Panc1 (cell line): Measurements from ENCODE around the gene A4GNT. TPM values are rescaled to one million over a fixed set of nuclear protein-coding genes. Genes with fewer than 3 reads are reported as not detected.
A peak's percentile ranks its signal among the peaks of the same experiment; 100 is the strongest.

Experiments
- ATAC-seq: fragments of 200-7000 bp; cut with Tn5 transposase; 2 replicates; pipeline ENCODE4 v1.9.1; 2020; ENCODE audit warnings: mild to moderate bottlenecking, moderate library complexity
- BruUV-seq: library from RNA; stranded (reverse); fragments of 400-500 nt; replicated peaks from 2 replicates; lab custom pipeline; 2021; lab: Mats Ljungman, UMichigan
- CTCF ChIA-PET: fragments of 300-600 bp; sonication (Branson Sonifier 250); formaldehyde crosslinking; loops from one replicate; lab custom pipeline; 2022; ENCODE audit warnings: antibody characterized with exemption; lab: Charles Lee
- POLR2A ChIA-PET: fragments of 300-600 bp; sonication (Branson Sonifier 250); formaldehyde crosslinking; loops from one replicate; lab custom pipeline; 2022; ENCODE audit warnings: antibody characterized with exemption; lab: Charles Lee
- DNase-seq: peaks from one replicate; pipeline ENCODE4 v3.0.0-alpha.2; 2010; ENCODE audit warnings: low read depth, low spot score
- H3K27ac ChIP-seq: 2 replicates; pipeline ENCODE4 v1.5.1; 2011; ENCODE audit warnings: mild to moderate bottlenecking, low read length, inconsistent platforms
- H3K27me3 ChIP-seq: fragments of 200-500 bp; sonication (Bioruptor generic); 2 replicates; pipeline ENCODE4 v1.6.0; 2014; ENCODE audit warnings: low read length, inconsistent platforms; ENCODE audit not compliant: control insufficient read depth, insufficient read depth
- H3K36me3 ChIP-seq: fragments of 200-500 bp; sonication (Bioruptor generic); 2 replicates; pipeline ENCODE4 v1.5.1; 2014; ENCODE audit warnings: inconsistent platforms, mild to moderate bottlenecking, low read length, moderate library complexity; ENCODE audit not compliant: control insufficient read depth, insufficient read depth
- H3K4me1 ChIP-seq: 2 replicates; pipeline ENCODE4 v1.5.1; 2011; ENCODE audit warnings: inconsistent platforms, mild to moderate bottlenecking, low read length, moderate library complexity; ENCODE audit not compliant: control insufficient read depth, insufficient read depth
- H3K4me3 ChIP-seq, 2 experiments: 2 replicates each; pipeline ENCODE4 v1.5.1; 2011 to 2012; ENCODE audit warnings: low read depth in 2 of 2, low read length in 2 of 2, mild to moderate bottlenecking in 2 of 2, inconsistent platforms in 1 of 2, moderate library complexity in 1 of 2
- H3K9me3 ChIP-seq: fragments of 200-500 bp; sonication (Bioruptor generic); 2 replicates; pipeline ENCODE4 v1.5.1; 2014; ENCODE audit warnings: low read depth, mild to moderate bottlenecking, inconsistent platforms, low read length, moderate library complexity; ENCODE audit not compliant: control insufficient read depth, insufficient read depth
- POLR2AphosphoS5 ChIP-seq: IDR thresholded peaks from 2 replicates; pipeline ENCODE4 v1.6.1; 2012; ENCODE audit warnings: mild to moderate bottlenecking, low read depth, low read length, moderate library complexity
- SIN3A ChIP-seq: IDR thresholded peaks from 2 replicates; pipeline ENCODE4 v1.6.1; 2012; ENCODE audit warnings: low read depth, mild to moderate bottlenecking, low read length, moderate library complexity, borderline replicate concordance; ENCODE audit not compliant: insufficient read depth
- TCF7L2 ChIP-seq: IDR thresholded peaks from 2 replicates; pipeline ENCODE4 v1.6.1; 2011; ENCODE audit warnings: mild to moderate bottlenecking, low read depth, low read length, inconsistent platforms
- in situ Hi-C: cut with HindIII; loops from 2 replicates; pipeline ENCODE4 v1.10.0; 2016; ENCODE audit warnings: low sequenced_read_pairs, low pct_unique_long_range_greater_than_20kb
- intact Hi-C: fragments of 100-400 bp; cut with micrococcal nuclease; formaldehyde crosslinking; loops from one replicate; pipeline ENCODE4 v1.10.0; 2022; ENCODE audit not compliant: unreplicated experiment
- total RNA-seq: library from RNA; stranded (reverse); gene quantifications from one replicate; pipeline ENCODE4 v1.2.1, GENCODE V29; 2021; ENCODE audit not compliant: unreplicated experiment
- TF ChIP-seq, protein P1 (sequence below): fragments of 450-650 bp; IDR thresholded peaks from 2 replicates; pipeline ENCODE4 v1.5.1; 2017; ENCODE audit warnings: mild to moderate bottlenecking
- TF ChIP-seq, protein P2 (sequence below), 2 experiments: IDR thresholded peaks; 2 replicates each; pipeline ENCODE4 v1.6.1; 2011 to 2012; ENCODE audit warnings: low read depth in 2 of 2, control low read depth in 1 of 2, low read length in 1 of 2, mild to moderate bottlenecking in 1 of 2, moderate library complexity in 1 of 2; ENCODE audit not compliant: insufficient read depth in 1 of 2

Gene A4GNT
- total RNA-seq, 1 experiment from 2014 or later: not detected

DNA sequence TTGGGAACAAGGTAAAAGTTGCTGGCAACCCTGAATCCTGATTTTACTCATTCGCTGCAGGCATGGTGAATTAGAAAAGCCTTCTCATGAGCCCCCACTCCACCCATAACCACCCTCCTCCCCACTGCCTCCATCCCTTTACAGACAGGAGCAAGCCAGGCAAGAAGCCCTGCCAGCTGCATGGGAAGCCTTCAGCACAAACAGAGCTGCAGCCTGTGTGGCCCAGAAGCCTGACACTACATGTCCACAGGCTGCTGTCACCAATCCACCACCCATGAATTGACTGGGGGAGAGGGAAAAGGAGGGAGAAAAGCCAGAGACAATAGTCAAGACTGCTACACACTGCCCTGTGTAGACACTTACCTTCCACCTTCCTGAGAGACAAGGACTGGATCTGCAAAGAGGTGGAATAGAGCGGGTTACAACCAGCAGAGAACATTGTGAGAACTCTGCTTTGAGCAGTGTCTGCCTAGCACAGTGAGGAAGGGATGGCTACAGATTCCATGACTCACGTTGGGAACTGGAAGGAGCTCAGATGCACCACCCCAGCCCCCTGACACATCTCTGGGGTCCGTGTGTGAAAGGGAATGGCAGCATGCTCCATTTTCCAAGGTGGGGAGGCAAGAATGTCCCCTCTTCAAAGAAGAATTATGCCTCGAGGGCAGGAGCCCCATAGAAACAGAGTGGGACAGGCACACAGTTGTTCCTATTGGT is 50.7 kb downstream of the A4GNT start:
- ATAC-seq: no peak
- H3K27me3 ChIP-seq: no peaks in the 10 kb centered on the region
- BruUV-seq: no TSS peak
- no peak overlapping the region for H3K4me3 ChIP-seq
- TF ChIP-seq TCF7L2 (no peak), SIN3A (no peak), POLR2AphosphoS5 (no peak)
- TF ChIP-seq, protein P1, sequence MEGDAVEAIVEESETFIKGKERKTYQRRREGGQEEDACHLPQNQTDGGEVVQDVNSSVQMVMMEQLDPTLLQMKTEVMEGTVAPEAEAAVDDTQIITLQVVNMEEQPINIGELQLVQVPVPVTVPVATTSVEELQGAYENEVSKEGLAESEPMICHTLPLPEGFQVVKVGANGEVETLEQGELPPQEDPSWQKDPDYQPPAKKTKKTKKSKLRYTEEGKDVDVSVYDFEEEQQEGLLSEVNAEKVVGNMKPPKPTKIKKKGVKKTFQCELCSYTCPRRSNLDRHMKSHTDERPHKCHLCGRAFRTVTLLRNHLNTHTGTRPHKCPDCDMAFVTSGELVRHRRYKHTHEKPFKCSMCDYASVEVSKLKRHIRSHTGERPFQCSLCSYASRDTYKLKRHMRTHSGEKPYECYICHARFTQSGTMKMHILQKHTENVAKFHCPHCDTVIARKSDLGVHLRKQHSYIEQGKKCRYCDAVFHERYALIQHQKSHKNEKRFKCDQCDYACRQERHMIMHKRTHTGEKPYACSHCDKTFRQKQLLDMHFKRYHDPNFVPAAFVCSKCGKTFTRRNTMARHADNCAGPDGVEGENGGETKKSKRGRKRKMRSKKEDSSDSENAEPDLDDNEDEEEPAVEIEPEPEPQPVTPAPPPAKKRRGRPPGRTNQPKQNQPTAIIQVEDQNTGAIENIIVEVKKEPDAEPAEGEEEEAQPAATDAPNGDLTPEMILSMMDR: no peak
- TF ChIP-seq, protein P2, sequence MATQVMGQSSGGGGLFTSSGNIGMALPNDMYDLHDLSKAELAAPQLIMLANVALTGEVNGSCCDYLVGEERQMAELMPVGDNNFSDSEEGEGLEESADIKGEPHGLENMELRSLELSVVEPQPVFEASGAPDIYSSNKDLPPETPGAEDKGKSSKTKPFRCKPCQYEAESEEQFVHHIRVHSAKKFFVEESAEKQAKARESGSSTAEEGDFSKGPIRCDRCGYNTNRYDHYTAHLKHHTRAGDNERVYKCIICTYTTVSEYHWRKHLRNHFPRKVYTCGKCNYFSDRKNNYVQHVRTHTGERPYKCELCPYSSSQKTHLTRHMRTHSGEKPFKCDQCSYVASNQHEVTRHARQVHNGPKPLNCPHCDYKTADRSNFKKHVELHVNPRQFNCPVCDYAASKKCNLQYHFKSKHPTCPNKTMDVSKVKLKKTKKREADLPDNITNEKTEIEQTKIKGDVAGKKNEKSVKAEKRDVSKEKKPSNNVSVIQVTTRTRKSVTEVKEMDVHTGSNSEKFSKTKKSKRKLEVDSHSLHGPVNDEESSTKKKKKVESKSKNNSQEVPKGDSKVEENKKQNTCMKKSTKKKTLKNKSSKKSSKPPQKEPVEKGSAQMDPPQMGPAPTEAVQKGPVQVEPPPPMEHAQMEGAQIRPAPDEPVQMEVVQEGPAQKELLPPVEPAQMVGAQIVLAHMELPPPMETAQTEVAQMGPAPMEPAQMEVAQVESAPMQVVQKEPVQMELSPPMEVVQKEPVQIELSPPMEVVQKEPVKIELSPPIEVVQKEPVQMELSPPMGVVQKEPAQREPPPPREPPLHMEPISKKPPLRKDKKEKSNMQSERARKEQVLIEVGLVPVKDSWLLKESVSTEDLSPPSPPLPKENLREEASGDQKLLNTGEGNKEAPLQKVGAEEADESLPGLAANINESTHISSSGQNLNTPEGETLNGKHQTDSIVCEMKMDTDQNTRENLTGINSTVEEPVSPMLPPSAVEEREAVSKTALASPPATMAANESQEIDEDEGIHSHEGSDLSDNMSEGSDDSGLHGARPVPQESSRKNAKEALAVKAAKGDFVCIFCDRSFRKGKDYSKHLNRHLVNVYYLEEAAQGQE (IDR thresholded peaks at IDR 0.05; ENCODE audit: insufficient read depth in 1 of 2, low read depth in 2 of 2, low read length in 1 of 2): no peak
- DNase-seq: no peak
- peaks cover 12% of the 10 kb centered on the region for H3K4me1 ChIP-seq
- no peaks in the 10 kb centered on the region for H3K9me3 ChIP-seq
- H3K27ac ChIP-seq: no peak overlapping the region
- intact Hi-C loops: no loop called here
- ChIA-PET POLR2A (no interaction called here), CTCF (no interaction called here)
- in situ Hi-C loops: no loop called here
- H3K36me3 ChIP-seq: no peaks in the 10 kb centered on the region

DNA sequence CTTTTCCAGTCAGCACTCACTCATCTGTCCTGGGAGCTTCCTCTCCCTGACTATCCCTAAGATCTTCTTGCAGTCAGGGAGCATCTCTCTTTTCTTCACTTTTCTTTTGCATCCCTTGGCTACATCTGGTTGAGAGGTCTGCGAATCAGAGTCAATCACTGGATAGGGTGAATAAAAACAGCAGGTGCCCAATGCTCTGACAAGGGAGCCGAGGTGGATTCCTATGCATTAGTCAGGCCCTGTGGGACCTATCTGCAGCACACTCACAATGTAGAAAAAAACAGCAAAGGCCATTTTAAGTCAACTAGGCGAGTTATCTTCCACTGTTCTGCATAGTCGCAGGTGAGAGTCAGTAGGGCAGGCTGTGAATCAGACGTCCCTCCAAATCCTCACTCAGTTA is 52.3 kb downstream of the A4GNT start:
- DNase-seq: no peak
- in situ Hi-C loops: no loop called here
- POLR2A ChIA-PET: no interaction called here
- Histone ChIP-seq H3K27ac (no peak overlapping the region), H3K4me3 (no peak overlapping the region), H3K27me3 (no peaks in the 10 kb centered on the region), H3K36me3 (no peaks in the 10 kb centered on the region), H3K4me1 (peaks cover 12% of the 10 kb centered on the region), H3K9me3 (no peaks in the 10 kb centered on the region)
- intact Hi-C loops: no loop called here
- no TSS peak for BruUV-seq
- no peak for ATAC-seq
- no peak for TF ChIP-seq TCF7L2
- CTCF ChIA-PET: no interaction called here

DNA sequence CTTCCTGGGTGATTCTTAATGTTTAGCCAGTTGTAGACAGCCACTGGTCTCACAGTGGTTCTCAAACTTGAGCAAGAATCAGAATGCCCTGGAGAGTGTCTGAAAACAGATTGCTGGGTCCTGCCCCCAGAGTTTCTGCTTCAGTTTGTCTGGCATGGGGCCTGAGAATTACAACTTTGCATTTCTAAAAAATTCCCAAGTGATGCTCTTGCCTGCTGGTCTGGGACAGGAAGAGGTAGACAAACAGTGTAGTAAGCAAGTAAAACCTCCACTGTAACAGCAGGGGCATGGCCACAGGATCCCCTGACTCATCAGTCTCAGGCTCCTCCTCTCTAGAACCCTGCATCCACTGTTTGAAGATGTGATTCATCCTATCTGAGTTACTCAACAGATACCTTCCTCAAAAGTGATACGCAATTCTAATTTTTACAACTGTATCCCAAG is 53.3 kb downstream of the A4GNT start:
- DNase-seq (no peak), ATAC-seq (peak; percentile 43; the same call in 1 of the 2 replicates)
- Histone ChIP-seq H3K36me3 (no peaks in the 10 kb centered on the region), H3K27me3 (no peaks in the 10 kb centered on the region), H3K4me1 (peaks cover 12% of the 10 kb centered on the region), H3K27ac (no peak overlapping the region), H3K9me3 (no peaks in the 10 kb centered on the region), H3K4me3 (no peak overlapping the region)
- ChIA-PET CTCF (no interaction called here), POLR2A (no interaction called here)
- intact Hi-C loops (no loop called here), in situ Hi-C loops (no loop called here)
- TF ChIP-seq TCF7L2 (no peak), POLR2AphosphoS5 (no peak), SIN3A (no peak)
- TF ChIP-seq, protein P2 (IDR thresholded peaks at IDR 0.05; ENCODE audit: insufficient read depth in 1 of 2, low read depth in 2 of 2, low read length in 1 of 2): no peak
- TF ChIP-seq, protein P1: no peak
- BruUV-seq: no TSS peak
